Suprapubic skin (tissue), 4 donors: Measurements from ENCODE around the gene AKAP12. TPM values are rescaled to one million over a fixed set of nuclear protein-coding genes. Genes with fewer than 3 reads are reported as not detected.

Experiments
- DNase-seq, 2 donors: peaks; one replicate each; pipeline ENCODE4 v3.0.0-alpha.2; 2019; ENCODE audit warnings: low spot score in 2 of 2
- H3K27ac ChIP-seq: fragments of 200-600 bp; sonication (generic); one replicate; pipeline ENCODE4 v1.5.1; 2019
- H3K27me3 ChIP-seq: fragments of 200-600 bp; sonication (generic); one replicate; pipeline ENCODE4 v1.5.1; 2019
- H3K36me3 ChIP-seq: fragments of 200-600 bp; sonication (generic); one replicate; pipeline ENCODE4 v1.5.1; 2019
- H3K4me1 ChIP-seq: fragments of 200-600 bp; sonication (generic); one replicate; pipeline ENCODE4 v1.5.1; 2019
- H3K4me3 ChIP-seq: fragments of 200-600 bp; sonication (generic); one replicate; pipeline ENCODE4 v1.5.1; 2019; ENCODE audit warnings: mild to moderate bottlenecking
- H3K9me3 ChIP-seq: fragments of 200-600 bp; sonication (generic); one replicate; pipeline ENCODE4 v1.5.1; 2019
- CTCF ChIP-seq, 2 donors: fragments of 200-600 bp in 1 of 2; fragments of 450-650 bp in 1 of 2; sonication (generic) in 1 of 2; IDR thresholded peaks; one replicate each; pipeline ENCODE4 v1.5.1; 2016 to 2019; ENCODE audit warnings: antibody characterized with exemption in 2 of 2, mild to moderate bottlenecking in 1 of 2, moderate library complexity in 1 of 2
- EP300 ChIP-seq: sonication (generic); formaldehyde crosslinking; IDR thresholded peaks from one replicate; pipeline ENCODE4 v1.6.1; 2017; ENCODE audit warnings: antibody characterized with exemption
- POLR2A ChIP-seq, 2 donors: fragments of 450-650 bp; IDR thresholded peaks; one replicate each; pipeline ENCODE4 v1.6.1; 2017; ENCODE audit warnings: antibody characterized with exemption in 2 of 2, mild to moderate bottlenecking in 2 of 2, moderate library complexity in 2 of 2
- POLR2AphosphoS5 ChIP-seq, 3 donors: sonication (generic); formaldehyde crosslinking; IDR thresholded peaks; one replicate each; pipeline ENCODE4 v1.6.1; 2017; ENCODE audit warnings: antibody characterized with exemption in 3 of 3
- WGBS: methylation state at CpG from one replicate; pipeline ENCODE4 v1.1.5; 2018; 5-methylcytosine and 5-hydroxymethylcytosine counted together
- total RNA-seq, 4 donors: library from RNA; depleted of rRNA; stranded (reverse); fragments of >200 nt; gene quantifications; one replicate each; pipeline ENCODE4 v1.1.0, GENCODE V29; 2016

The AKAP12 gene
- total RNA-seq, 4 donors from 2014 or later: 7.2 to 20.1 (median 11.9) TPM

- peaks cover 19% of the 10 kb centered on the region for H3K27me3 ChIP-seq
- 79% methylated on average over 6 of the region's 6 CpGs for WGBS
- TF ChIP-seq POLR2AphosphoS5 (IDR thresholded peaks at IDR 0.05) (no peak), EP300 (no peak), CTCF (IDR thresholded peaks at IDR 0.05) (no peak), POLR2A (IDR thresholded peaks at IDR 0.05) (no peak)
- peaks cover 21% of the 10 kb centered on the region for H3K4me1 ChIP-seq
- H3K27ac ChIP-seq: no peak overlapping the region
- no peaks in the 10 kb centered on the region for H3K9me3 ChIP-seq
- DNase-seq: no peak
- H3K36me3 ChIP-seq: no peaks in the 10 kb centered on the region
- no peak overlapping the region for H3K4me3 ChIP-seq
Measured at GRCh38 chr6:151236668-151237401, 2.9 kb upstream of the AKAP12 start.

- 0% methylated on average over 27 of the region's 60 CpGs for WGBS
- peak; percentile 83 to 84 for DNase-seq
- H3K27ac ChIP-seq: peak overlapping the region; percentile 83
Measured at GRCh38 chr6:151240036-151240685, 394 bp downstream of the AKAP12 start.

GRCh38 chr6:151240791-151241642 lies 1.2 kb downstream of the AKAP12 start:
- no peaks in the 10 kb centered on the region for H3K9me3 ChIP-seq
- TF ChIP-seq POLR2A (IDR thresholded peaks at IDR 0.05) (no peak), EP300 (no peak), POLR2AphosphoS5 (IDR thresholded peaks at IDR 0.05) (no peak), CTCF (IDR thresholded peaks at IDR 0.05) (no peak)
- peaks cover 35% of the 10 kb centered on the region for H3K27me3 ChIP-seq
- DNase-seq: peak in 1 of 2 donors; percentile 69
- H3K4me1 ChIP-seq: peaks cover 21% of the 10 kb centered on the region
- no peaks in the 10 kb centered on the region for H3K36me3 ChIP-seq
- 4% methylated on average over 11 of the region's 68 CpGs for WGBS
- H3K4me3 ChIP-seq: peak overlapping the region; percentile 67
- peak overlapping the region; percentile 83 for H3K27ac ChIP-seq

More at GRCh38 chr6:151240036-151240685, 394 bp downstream of the AKAP12 start:
- no peaks in the 10 kb centered on the region for H3K36me3 ChIP-seq
- TF ChIP-seq POLR2A (IDR thresholded peaks at IDR 0.05) (peak in 1 of 2 donors; percentile 35), POLR2AphosphoS5 (IDR thresholded peaks at IDR 0.05) (no peak)
- peaks cover 35% of the 10 kb centered on the region for H3K27me3 ChIP-seq
- peaks cover 21% of the 10 kb centered on the region for H3K4me1 ChIP-seq
- no peaks in the 10 kb centered on the region for H3K9me3 ChIP-seq
- peak overlapping the region; percentile 67 for H3K4me3 ChIP-seq

GRCh38 chr6:151241853-151242252 lies 2.1 kb downstream of the AKAP12 start:
- Histone ChIP-seq H3K27me3 (peaks cover 35% of the 10 kb centered on the region), H3K36me3 (no peaks in the 10 kb centered on the region), H3K9me3 (no peaks in the 10 kb centered on the region), H3K4me3 (peak overlapping the region; percentile 67), H3K27ac (no peak overlapping the region), H3K4me1 (peaks cover 21% of the 10 kb centered on the region)
- DNase-seq: no peak
- TF ChIP-seq POLR2A (IDR thresholded peaks at IDR 0.05) (no peak), EP300 (no peak), POLR2AphosphoS5 (IDR thresholded peaks at IDR 0.05) (no peak), CTCF (IDR thresholded peaks at IDR 0.05) (no peak)
- 90% methylated on average over 5 of the region's 5 CpGs for WGBS

GRCh38 chr6:151242420-151242861 lies 2.7 kb downstream of the AKAP12 start:
- no peak overlapping the region for H3K27ac ChIP-seq
- DNase-seq: no peak
- 92% methylated on average over 7 of the region's 7 CpGs for WGBS
- H3K27me3 ChIP-seq: peaks cover 35% of the 10 kb centered on the region
- H3K9me3 ChIP-seq: no peaks in the 10 kb centered on the region
- TF ChIP-seq EP300 (no peak), POLR2AphosphoS5 (IDR thresholded peaks at IDR 0.05) (no peak), CTCF (IDR thresholded peaks at IDR 0.05) (no peak), POLR2A (IDR thresholded peaks at IDR 0.05) (no peak)
- no peaks in the 10 kb centered on the region for H3K36me3 ChIP-seq
- peaks cover 21% of the 10 kb centered on the region for H3K4me1 ChIP-seq
- H3K4me3 ChIP-seq: no peak overlapping the region
